ENCODE results near the gene PRG2.
"Not testable (repeated sequence)": the region's sequence is repeated elsewhere in the genome, so short reads cannot be mapped to it uniquely, and the experiment has no call there.

The PRG2 gene

GRCh38 chr11:57344826-57345225, 45.6 kb downstream of the PRG2 start:
- DNase-seq: no peak

- DNase-seq: no peak
These were observed 46.6 kb downstream of the PRG2 start for GRCh38 chr11:57343825-57344224.

DNA sequence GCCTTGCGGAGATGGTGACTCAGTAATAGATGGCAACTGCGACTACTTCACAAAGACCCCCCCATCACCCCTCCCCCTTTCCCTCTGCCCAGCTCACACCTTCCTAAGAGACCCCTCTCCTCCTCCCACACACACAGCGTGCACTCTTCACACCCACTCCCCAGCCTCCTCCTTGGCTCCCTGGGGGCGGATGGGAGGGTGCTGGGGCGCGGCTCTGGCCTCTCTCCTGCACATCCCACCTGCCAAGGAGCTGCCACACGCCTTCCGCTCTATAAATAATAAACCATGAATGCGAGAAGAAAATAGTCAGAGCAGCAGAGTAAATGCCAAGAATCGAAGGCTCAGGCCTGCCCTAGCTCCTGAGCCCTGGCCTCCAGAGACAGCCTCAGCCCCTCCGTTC, 47.7 kb downstream of the PRG2 start:
- DNase-seq: no peak

- no peak for DNase-seq
These were observed 49.1 kb downstream of the PRG2 start for GRCh38 chr11:57341250-57341808.

DNA sequence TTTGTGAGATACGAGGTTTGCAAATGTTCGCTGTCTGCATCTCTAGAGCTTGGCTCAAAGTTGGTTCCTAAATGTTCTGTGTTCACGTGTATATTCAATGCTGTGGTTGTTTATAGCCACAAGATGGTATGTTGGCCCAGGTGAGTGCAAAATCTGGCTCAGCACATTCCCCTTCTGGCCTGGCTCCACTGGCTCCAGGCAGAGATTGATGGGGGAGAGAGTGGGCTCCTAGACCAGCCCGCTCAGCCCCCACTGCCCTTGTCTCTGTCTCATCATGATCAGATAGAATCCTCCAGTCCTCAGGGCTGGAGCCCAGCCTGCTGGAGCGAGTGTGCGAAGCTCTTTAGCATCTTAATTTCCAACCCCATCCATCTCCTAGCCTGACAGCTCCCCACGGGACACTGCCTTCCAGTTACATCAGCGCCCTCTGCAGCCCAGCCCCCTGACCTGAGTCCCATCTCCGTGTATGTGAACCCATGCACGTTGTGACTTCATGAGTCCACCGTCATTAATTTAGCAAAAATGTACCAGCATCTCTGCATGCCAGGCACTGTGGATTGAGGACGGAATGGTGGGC, 50.3 kb downstream of the PRG2 start:
- no peak for DNase-seq

DNA sequence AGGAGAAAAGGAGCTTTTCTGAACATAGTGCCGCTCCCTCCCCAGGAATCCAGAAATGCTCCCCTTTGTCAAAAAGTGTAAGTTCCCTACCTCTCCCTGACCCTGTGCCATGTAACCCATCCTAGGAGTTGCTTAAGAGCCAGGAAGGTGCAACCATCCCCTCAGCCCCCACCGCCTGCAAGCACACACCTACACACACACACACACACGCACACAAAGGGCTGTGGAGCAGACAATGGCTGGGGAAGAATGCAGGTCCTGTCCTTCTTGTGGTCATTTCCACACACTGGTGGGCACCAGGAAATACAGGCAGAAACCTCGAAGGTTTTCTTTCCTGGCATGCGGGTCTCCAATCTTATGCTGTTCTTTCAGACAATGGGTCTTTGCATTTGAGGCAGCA, 51.1 kb downstream of the PRG2 start:
- no peak for DNase-seq

DNA sequence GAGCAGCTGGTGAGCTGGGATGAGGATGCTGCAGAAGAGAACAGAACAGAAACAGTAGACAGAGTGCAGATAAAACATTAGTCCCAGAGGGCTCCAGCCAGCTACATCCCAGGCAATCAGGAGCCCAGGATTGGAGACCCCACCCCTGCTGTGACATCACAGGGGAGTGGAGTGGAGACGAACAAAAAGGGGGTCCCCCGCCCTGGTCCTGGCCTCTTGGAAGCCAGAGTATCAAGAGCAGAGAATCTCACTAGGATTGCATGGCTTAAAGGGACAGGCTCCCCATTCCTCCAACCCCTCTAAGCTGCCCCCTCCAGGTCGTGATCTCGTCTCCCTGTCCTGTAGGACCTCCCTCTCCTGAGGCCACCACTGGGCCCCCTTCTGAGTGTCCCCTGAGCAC, 52.3 kb downstream of the PRG2 start, which contains the start of gene P2RX3:
P2RX3 (plus strand) TSS at position 211 of the 400 bp plus-strand sequence. CDS start 199 bp downstream, outside the sequence.
- DNase-seq: no peak

- DNase-seq: not testable (repeated sequence)
These were observed 53.6 kb downstream of the PRG2 start for GRCh38 chr11:57336856-57337255.

All from activated gamma-delta T cell (primary cell).